Activated T-helper 1 cell treated with anti-CD3 and anti-CD28 coated beads, Interleukin-12 subunit alpha, Interleukin-12 subunit beta, Interleukin-2, Interleukin-4 antibody, amounts not matched to agents 30 ng/mL and 10 ng/mL and 1 ng/mL, durations not matched to agents 14 hours and 24 hours and 36 hours (primary cell): ENCODE measurements around the gene MIOS. TPM values are rescaled to one million over a fixed set of nuclear protein-coding genes. Genes with fewer than 3 reads are reported as not detected.

Source experiments
- DNase-seq: peaks from one replicate; pipeline ENCODE4 v3.0.0; 2021; ENCODE audit warnings: low spot score
- H3K27ac Mint-ChIP-seq: one replicate; pipeline ENCODE4 v1.8.0; 2021; ENCODE audit warnings: mild to moderate bottlenecking, mixed read lengths
- H3K27me3 Mint-ChIP-seq: one replicate; pipeline ENCODE4 v1.8.0; 2022; ENCODE audit warnings: mild to moderate bottlenecking, moderate library complexity, mixed read lengths; ENCODE audit not compliant: insufficient read depth
- H3K36me3 Mint-ChIP-seq: one replicate; pipeline ENCODE4 v1.8.0; 2021; ENCODE audit warnings: low read depth, mixed read lengths
- H3K4me1 Mint-ChIP-seq: one replicate; pipeline ENCODE4 v1.8.0; 2021; ENCODE audit warnings: low read depth, mixed read lengths
- H3K4me3 Mint-ChIP-seq: one replicate; pipeline ENCODE4 v1.8.0; 2021; ENCODE audit warnings: mild to moderate bottlenecking, moderate library complexity, mixed read lengths
- H3K9me3 Mint-ChIP-seq: one replicate; pipeline ENCODE4 v1.8.0; 2021; ENCODE audit warnings: mixed read lengths
- intact Hi-C: fragments of 100-400 bp; cut with micrococcal nuclease; formaldehyde crosslinking; loops from one replicate; pipeline ENCODE4 v1.15.1; 2024
- total RNA-seq: library from RNA; stranded (reverse); gene quantifications from 2 replicates; pipeline ENCODE4 v1.2.3, GENCODE V29; 2022

Gene MIOS
- total RNA-seq, 1 donor from 2014 or later: 29.6 TPM

DNA sequence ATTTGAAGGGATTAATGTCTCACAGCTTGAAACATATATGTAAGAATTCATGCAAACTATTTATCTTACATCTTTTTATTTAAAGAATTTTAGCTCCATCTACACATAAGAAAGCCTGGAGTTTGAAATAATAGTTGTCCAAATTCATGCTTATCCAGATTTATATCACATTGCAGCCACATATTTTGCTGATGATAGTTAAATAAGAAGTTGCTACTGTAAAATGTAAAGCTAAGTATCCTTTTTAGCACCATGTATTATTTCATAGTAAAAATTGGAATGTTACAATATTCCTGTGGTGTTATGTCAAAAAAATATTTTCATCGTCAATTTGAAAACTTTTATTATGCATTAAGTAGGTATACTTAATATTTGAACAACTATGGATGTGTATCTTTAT, 46.5 kb downstream of the MIOS start:
- Mint-ChIP-seq H3K27me3 (no peaks in the 10 kb centered on the region), H3K27ac (no peak overlapping the region), H3K9me3 (no peaks in the 10 kb centered on the region), H3K4me3 (no peak overlapping the region), H3K4me1 (peaks cover 10% of the 10 kb centered on the region), H3K36me3 (peaks cover 5% of the 10 kb centered on the region)
- intact Hi-C loops: no loop called here
- no peak for DNase-seq

DNA sequence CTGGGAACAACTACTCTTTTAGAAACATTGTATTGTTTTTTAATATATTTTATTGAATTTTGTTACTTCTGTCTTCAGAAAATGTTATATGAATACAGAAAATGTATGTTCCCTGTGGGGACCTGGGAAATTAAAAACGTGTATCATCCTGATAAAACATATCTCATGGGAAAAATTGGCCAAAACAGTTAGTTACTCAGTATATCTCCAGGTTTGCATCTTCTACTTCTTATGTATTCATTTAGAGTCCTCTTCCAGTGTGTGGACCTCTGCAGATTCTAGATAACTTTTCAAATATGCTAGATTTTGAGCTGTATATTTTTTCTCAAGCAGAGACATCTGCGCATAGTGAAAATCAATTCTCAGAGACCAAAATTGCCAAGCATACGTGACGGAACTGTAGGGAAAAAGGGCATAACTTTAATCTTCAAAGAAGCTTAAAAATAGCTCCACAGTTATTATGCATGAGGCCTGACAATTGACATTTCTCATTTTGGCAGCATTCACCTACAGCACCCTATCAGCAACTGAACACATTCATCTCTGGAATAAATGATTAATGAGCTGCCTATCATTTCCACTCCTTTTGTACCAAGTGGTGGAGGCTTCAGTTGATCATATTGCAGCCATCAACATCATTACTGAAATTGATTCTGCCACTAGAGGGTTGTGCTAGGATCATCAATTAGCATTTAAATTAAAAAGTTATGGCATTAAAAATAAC, 47.5 kb downstream of the MIOS start:
- intact Hi-C loops: no loop called here
- H3K4me3 Mint-ChIP-seq: no peak overlapping the region
- H3K27me3 Mint-ChIP-seq: no peaks in the 10 kb centered on the region
- H3K36me3 Mint-ChIP-seq: peaks cover 5% of the 10 kb centered on the region
- no peak overlapping the region for H3K27ac Mint-ChIP-seq
- DNase-seq: no peak
- no peaks in the 10 kb centered on the region for H3K9me3 Mint-ChIP-seq
- H3K4me1 Mint-ChIP-seq: peaks cover 10% of the 10 kb centered on the region

GRCh38 chr7:7617550-7617949, 50.9 kb downstream of the MIOS start:
- intact Hi-C loops: no loop called here
- peaks cover 10% of the 10 kb centered on the region for H3K4me1 Mint-ChIP-seq
- no peaks in the 10 kb centered on the region for H3K9me3 Mint-ChIP-seq
- no peak overlapping the region for H3K4me3 Mint-ChIP-seq
- H3K27ac Mint-ChIP-seq: no peak overlapping the region
- DNase-seq: no peak
- H3K27me3 Mint-ChIP-seq: no peaks in the 10 kb centered on the region
- H3K36me3 Mint-ChIP-seq: no peaks in the 10 kb centered on the region

- H3K4me1 Mint-ChIP-seq: peaks cover 10% of the 10 kb centered on the region
- intact Hi-C loops: no loop called here
- H3K27me3 Mint-ChIP-seq: no peaks in the 10 kb centered on the region
- DNase-seq: no peak
- no peaks in the 10 kb centered on the region for H3K9me3 Mint-ChIP-seq
- H3K4me3 Mint-ChIP-seq: no peak overlapping the region
- no peaks in the 10 kb centered on the region for H3K36me3 Mint-ChIP-seq
- no peak overlapping the region for H3K27ac Mint-ChIP-seq
These were observed 51.7 kb downstream of the MIOS start for GRCh38 chr7:7618410-7618809.

DNA sequence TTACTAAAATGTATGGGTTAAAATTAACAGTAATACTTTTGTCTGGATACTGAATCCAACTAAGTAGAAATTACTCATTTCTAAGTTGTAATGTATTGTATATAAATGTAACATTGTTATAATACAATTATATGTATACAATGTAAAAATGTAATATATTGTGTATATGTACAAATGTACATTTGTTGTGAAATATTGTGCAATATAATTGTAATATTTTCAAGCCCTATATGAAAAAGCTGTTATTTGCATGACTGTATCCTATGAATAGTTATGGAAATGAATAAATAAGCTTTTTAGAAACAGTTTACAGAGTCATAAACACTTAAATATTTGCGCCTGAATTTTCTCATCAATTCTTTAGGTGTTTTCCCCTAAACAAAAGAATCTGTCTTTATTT, 53.6 kb downstream of the MIOS start:
- Mint-ChIP-seq H3K36me3 (no peaks in the 10 kb centered on the region), H3K27me3 (peaks cover 3% of the 10 kb centered on the region), H3K4me1 (peaks cover 10% of the 10 kb centered on the region), H3K9me3 (no peaks in the 10 kb centered on the region), H3K4me3 (no peak overlapping the region), H3K27ac (no peak overlapping the region)
- no peak for DNase-seq
- intact Hi-C loops: no loop called here

- Mint-ChIP-seq H3K4me1 (peaks cover 10% of the 10 kb centered on the region), H3K9me3 (no peaks in the 10 kb centered on the region), H3K36me3 (no peaks in the 10 kb centered on the region), H3K4me3 (no peak overlapping the region), H3K27me3 (peaks cover 3% of the 10 kb centered on the region), H3K27ac (no peak overlapping the region)
- DNase-seq: no peak
- intact Hi-C loops: no loop called here
These were observed 54.0 kb downstream of the MIOS start for GRCh38 chr7:7620644-7621210.

DNA sequence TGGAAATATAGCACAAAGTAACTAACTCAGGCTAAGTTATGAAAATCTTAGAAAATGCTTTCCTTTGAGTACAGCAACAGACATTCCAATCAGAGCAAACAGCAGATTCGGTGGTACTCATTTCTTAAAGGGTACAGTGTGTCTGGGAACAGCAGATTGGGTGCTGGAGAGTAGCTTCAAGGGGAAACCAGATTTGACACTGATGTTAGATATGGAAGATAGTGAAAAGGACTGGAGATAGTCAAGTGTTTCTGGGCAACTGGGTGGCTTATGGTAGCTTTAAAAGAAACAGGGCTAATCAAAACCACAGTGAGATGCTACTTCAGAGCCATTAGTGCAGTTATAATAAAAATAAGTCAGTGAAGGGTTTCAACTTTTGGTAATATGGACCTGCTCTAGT, 61.8 kb downstream of the MIOS start:
- no peak for DNase-seq
- Mint-ChIP-seq H3K27me3 (peaks cover 5% of the 10 kb centered on the region), H3K36me3 (no peaks in the 10 kb centered on the region), H3K4me1 (no peaks in the 10 kb centered on the region), H3K27ac (no peak overlapping the region), H3K4me3 (no peak overlapping the region), H3K9me3 (peaks cover 8% of the 10 kb centered on the region)
- intact Hi-C loops: no loop called here

- peaks cover under 1% of the 10 kb centered on the region for H3K36me3 Mint-ChIP-seq
- intact Hi-C loops: no loop called here
- H3K9me3 Mint-ChIP-seq: peaks cover 8% of the 10 kb centered on the region
- peaks cover 2% of the 10 kb centered on the region for H3K27me3 Mint-ChIP-seq
- no peak overlapping the region for H3K27ac Mint-ChIP-seq
- DNase-seq: no peak
- no peak overlapping the region for H3K4me3 Mint-ChIP-seq
- no peaks in the 10 kb centered on the region for H3K4me1 Mint-ChIP-seq
These were observed 64.1 kb downstream of the MIOS start for GRCh38 chr7:7630626-7631329.

- Mint-ChIP-seq H3K27me3 (no peaks in the 10 kb centered on the region), H3K36me3 (peaks cover 14% of the 10 kb centered on the region), H3K4me3 (peak overlapping the region; percentile 96), H3K9me3 (no peaks in the 10 kb centered on the region), H3K4me1 (peaks cover 40% of the 10 kb centered on the region), H3K27ac (peak overlapping the region; percentile 97)
- no peak for DNase-seq
- intact Hi-C loops: loop anchor here (2.0 kb wide), 1 partner anchor 1003 kb away; the partner anchor contains the start of gene ZNF316
These were observed 72.7 kb downstream of the MIOS start for GRCh38 chr7:7639421-7639820.

DNA sequence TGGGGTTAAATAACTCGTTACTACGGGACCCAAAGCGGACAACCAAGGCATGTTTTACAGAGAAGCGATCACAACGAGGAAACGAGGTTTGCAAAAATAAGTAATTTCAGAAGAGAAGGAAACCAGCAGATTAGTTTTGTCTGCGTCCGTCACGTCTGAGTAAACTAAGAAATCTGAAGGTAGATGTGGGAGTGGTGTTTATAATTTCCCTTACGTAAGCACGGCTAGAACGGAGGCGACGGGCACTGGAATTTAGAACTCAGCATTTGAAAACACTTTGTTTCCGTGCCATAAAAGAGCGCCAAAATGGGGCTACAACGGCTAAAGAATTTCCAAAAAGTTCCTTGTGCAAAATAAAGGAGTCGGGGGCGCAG, 73.2 kb downstream of the MIOS start:
- DNase-seq: peak; percentile 22
- Mint-ChIP-seq H3K9me3 (no peaks in the 10 kb centered on the region), H3K4me1 (peaks cover 40% of the 10 kb centered on the region), H3K36me3 (peaks cover 16% of the 10 kb centered on the region), H3K27me3 (no peaks in the 10 kb centered on the region), H3K4me3 (peak overlapping the region; percentile 96), H3K27ac (peak overlapping the region; percentile 97)
- intact Hi-C loops: loop anchor here (1.0 to 10.0 kb wide), 16 partner anchors 31 to 1633 kb away; partner anchors contain the start of genes AIMP2, C1GALT1, GLCCI1 and MIOS

DNA sequence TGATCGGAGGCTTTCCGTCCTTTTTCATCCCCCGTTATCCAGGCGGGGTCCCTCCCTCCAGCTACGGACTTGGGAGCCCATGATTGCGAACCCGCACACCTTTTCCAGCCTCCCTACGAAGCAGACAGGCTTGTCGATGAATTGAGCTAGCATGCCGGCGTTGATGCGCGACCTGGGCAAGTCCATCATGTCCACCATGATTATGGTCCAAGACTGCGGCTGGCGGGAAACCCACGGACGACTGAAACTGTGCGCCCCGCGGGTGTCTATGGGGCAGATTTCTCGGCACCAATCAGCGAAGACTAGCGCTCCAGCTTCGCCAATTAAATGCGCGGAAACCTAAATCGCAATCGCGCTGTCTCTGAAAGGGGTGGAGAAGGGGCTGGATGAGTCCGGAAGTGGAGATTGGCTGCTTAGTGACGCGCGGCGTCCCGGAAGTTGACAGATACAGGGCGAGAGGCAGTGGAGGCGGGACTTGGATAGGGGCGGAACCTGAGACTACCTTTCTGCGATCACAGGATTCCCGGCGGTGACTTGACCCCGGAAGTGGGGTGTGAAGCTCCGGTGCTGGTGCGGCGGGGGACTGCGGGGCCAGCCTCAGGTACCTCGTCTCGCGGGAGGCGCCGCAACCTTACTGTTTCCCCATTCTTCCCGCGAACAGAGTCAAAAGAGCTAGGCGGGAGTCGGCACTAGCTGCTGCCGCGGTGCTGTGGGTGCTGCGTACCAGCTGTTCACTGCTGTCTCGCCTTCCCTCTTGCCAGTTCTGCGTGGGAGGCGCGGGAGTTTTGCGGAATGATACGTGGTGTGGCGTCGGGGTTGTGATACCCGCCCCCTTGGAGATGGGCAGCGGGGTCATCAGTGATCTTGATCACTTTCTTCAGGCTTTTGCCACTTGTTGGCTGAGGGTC, 73.8 kb downstream of the MIOS start, which contains the start of gene UMAD1:
UMAD1 (plus strand) TSS at position 532 of the 908 bp plus-strand sequence. CDS start 32,620 bp downstream, outside the sequence.
- Mint-ChIP-seq H3K9me3 (no peaks in the 10 kb centered on the region), H3K4me1 (peaks cover 40% of the 10 kb centered on the region), H3K27me3 (no peaks in the 10 kb centered on the region), H3K4me3 (peak within 1 kb of the TSS; percentile 96), H3K27ac (peak within 1 kb of the TSS; percentile 97), H3K36me3 (peaks cover 16% of the 10 kb centered on the region)
- DNase-seq: peak; percentile 98
- intact Hi-C loops: loop anchor here (1.0 to 10.0 kb wide), 15 partner anchors 31 to 1633 kb away; partner anchors contain the start of genes AIMP2, C1GALT1, GLCCI1 and MIOS

- H3K9me3 Mint-ChIP-seq: no peaks in the 10 kb centered on the region
- H3K27me3 Mint-ChIP-seq: no peaks in the 10 kb centered on the region
- H3K4me1 Mint-ChIP-seq: peaks cover 40% of the 10 kb centered on the region
- H3K27ac Mint-ChIP-seq: peak overlapping the region; percentile 97
- intact Hi-C loops: loop anchor here (2.0 to 10.0 kb wide), 5 partner anchors 76 to 1634 kb away; partner anchors contain the start of genes AIMP2, PMS2 and RPA3
- H3K4me3 Mint-ChIP-seq: peak overlapping the region; percentile 96
- peaks cover 15% of the 10 kb centered on the region for H3K36me3 Mint-ChIP-seq
- DNase-seq: no peak
These were observed 74.5 kb downstream of the MIOS start for GRCh38 chr7:7641129-7641663.
